ENCODE data around the gene PIGT.
A peak's percentile ranks its signal among the peaks of the same experiment; 100 is the strongest.

Gene PIGT

DNA sequence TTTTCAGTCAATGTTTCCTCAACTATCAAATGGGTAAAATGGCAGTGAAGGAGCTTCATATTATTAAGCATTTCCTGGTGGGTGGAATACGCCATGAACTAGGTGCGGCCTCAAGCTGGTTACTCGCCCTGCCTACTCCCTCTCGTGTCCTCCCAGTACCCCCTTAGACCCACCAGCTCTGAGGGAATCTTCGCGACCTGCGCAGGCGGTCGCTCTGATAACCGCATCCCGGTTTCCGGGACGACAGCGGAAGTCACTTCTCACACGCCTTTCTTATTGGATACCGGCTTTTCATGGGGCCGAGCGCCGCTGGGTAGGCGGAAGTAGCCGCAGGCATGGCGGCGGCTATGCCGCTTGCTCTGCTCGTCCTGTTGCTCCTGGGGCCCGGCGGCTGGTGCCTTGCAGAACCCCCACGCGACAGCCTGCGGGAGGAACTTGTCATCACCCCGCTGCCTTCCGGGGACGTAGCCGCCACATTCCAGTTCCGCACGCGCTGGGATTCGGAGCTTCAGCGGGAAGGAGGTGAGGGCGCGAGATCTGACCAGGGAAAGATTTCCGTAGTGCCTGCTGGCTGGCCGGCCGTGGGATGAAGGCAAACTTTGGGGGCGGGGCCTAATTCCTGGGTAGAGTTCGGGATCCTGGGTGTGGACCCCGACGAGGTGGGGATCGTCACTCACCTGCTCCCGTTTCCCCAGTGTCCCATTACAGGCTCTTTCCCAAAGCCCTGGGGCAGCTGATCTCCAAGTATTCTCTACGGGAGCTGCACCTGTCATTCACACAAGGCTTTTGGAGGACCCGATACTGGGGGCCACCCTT lies at the start of gene PIGT:
Gene PIGT (plus strand): TSS at position 320 of the 816 bp plus-strand sequence. CDS start 16 bp downstream, at position 336.
- Mint-ChIP-seq H3K9me3 (no peaks in the 10 kb centered on the region), H3K4me1 (ENCODE audit: low read depth) (peaks cover 27% of the 10 kb centered on the region), H3K27ac (peak within 1 kb of the TSS; percentile 90), H3K4me3 (peak within 1 kb of the TSS; percentile 94), H3K27me3 (ENCODE audit: low read depth) (peaks cover 3% of the 10 kb centered on the region), H3K36me3 (ENCODE audit: low read depth) (peaks cover 24% of the 10 kb centered on the region)
- peak; percentile 89 for DNase-seq (ENCODE audit: low spot score)

DNA sequence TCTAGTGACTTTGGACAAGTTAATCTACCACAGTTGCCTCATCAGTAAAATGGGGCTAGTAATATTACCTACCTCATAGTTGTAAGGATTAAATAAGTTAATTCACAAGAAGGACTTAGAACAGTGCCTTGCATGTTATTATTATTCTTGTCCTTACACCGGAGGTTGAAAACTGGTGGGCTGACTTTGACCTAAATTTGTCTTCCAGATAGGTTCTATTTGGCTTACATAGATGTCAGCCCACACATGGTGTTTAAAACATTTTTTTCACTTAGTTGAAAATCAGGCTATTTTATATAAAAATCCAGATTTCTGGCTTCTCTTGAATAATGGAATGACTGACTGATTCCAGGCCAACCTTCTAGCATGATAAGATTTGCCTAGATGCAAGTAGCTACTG lies 49.7 kb upstream of the PIGT start:
- Mint-ChIP-seq H3K4me1 (ENCODE audit: low read depth) (peaks cover 35% of the 10 kb centered on the region), H3K27ac (no peak overlapping the region), H3K27me3 (ENCODE audit: low read depth) (peaks cover 2% of the 10 kb centered on the region), H3K9me3 (no peaks in the 10 kb centered on the region), H3K36me3 (ENCODE audit: low read depth) (peaks cover 30% of the 10 kb centered on the region), H3K4me3 (no peak overlapping the region)
- DNase-seq (ENCODE audit: low spot score): no peak

DNA sequence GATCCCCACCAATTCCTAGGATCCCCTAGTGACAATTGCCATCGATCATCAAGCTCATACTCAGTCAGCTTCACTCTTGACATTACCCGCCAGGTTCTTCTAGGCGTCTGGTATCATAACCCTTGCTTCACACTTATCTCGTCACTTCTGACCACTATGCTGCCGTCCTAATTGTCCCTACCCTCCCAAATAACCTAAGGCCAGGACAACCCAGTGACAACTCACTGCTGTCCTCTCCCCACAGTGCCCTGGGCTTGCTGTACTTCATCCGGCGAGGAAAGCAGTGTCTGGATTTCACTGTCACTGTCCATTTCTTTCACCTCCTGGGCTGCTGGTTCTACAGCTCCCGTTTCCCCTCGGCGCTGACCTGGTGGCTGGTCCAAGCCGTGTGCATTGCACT lies 49.3 kb upstream of the PIGT start:
- H3K36me3 Mint-ChIP-seq (ENCODE audit: low read depth): peaks cover 30% of the 10 kb centered on the region
- H3K27me3 Mint-ChIP-seq (ENCODE audit: low read depth): peaks cover 2% of the 10 kb centered on the region
- no peaks in the 10 kb centered on the region for H3K9me3 Mint-ChIP-seq
- H3K4me1 Mint-ChIP-seq (ENCODE audit: low read depth): peaks cover 35% of the 10 kb centered on the region
- H3K4me3 Mint-ChIP-seq: no peak overlapping the region
- DNase-seq (ENCODE audit: low spot score): no peak
- H3K27ac Mint-ChIP-seq: no peak overlapping the region

DNA sequence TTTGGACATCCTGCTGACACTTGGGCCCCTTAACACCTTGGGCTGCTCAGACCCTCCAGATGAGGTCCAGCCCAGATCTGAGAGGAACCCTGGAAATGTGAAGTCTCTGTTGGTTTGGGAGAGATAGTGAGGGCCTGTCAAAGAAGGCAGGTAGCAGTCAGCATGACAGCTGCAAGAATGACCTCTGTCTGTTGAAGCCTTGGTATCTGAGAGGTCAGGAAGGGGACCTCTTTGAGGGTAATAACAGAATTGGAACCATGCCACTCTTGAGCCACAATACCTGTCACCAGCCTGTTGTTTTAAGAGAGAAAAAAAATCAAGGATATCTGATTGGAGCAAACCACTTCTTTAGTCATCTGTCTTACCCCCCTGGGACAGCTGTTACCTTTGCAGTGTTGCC lies 48.8 kb upstream of the PIGT start:
- Mint-ChIP-seq H3K36me3 (ENCODE audit: low read depth) (peaks cover 30% of the 10 kb centered on the region), H3K4me1 (ENCODE audit: low read depth) (peaks cover 33% of the 10 kb centered on the region), H3K9me3 (no peaks in the 10 kb centered on the region), H3K4me3 (no peak overlapping the region), H3K27ac (no peak overlapping the region), H3K27me3 (ENCODE audit: low read depth) (peaks cover 2% of the 10 kb centered on the region)
- no peak for DNase-seq (ENCODE audit: low spot score)

DNA sequence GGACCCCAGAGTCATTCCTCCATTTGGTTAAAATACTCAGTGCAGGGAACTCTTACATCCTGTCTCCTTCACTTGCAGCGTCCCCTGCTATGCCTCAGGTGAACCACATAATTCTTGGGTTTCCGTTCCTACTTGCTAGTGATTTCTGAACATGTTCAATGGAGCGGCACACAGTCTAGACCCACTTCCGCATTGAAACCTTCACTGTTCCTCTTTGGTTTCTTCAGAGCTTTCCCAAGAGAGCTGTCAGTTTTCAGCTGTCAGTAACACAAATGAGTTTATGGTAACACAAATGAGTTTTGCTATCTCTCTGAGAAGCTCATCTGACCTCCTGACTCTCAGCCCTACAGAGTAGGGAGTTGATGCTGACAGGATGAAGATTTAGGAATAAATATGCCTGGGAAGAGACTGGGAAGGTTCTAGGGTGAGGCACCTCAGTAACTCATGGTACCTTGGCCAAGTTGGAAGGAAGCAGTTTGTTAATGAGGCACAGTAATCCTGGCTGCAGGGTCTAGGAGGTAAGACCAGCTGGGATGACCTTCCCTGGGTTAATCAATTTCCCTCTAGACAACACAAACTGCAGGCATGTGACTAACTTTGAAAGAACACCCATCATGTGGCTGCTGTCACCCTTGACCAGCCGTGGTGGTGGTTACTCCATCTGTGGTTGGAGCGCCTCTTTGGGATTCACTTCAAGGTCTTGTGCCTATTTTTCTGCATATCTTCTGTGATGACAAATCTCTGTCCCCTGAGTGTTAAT lies 47.5 kb upstream of the PIGT start:
- Mint-ChIP-seq H3K4me3 (peak overlapping the region; percentile 72), H3K27ac (peak overlapping the region; percentile 43), H3K36me3 (ENCODE audit: low read depth) (peaks cover 30% of the 10 kb centered on the region), H3K27me3 (ENCODE audit: low read depth) (no peaks in the 10 kb centered on the region), H3K4me1 (ENCODE audit: low read depth) (peaks cover 39% of the 10 kb centered on the region), H3K9me3 (no peaks in the 10 kb centered on the region)
- peak; percentile 31 for DNase-seq (ENCODE audit: low spot score)

DNA sequence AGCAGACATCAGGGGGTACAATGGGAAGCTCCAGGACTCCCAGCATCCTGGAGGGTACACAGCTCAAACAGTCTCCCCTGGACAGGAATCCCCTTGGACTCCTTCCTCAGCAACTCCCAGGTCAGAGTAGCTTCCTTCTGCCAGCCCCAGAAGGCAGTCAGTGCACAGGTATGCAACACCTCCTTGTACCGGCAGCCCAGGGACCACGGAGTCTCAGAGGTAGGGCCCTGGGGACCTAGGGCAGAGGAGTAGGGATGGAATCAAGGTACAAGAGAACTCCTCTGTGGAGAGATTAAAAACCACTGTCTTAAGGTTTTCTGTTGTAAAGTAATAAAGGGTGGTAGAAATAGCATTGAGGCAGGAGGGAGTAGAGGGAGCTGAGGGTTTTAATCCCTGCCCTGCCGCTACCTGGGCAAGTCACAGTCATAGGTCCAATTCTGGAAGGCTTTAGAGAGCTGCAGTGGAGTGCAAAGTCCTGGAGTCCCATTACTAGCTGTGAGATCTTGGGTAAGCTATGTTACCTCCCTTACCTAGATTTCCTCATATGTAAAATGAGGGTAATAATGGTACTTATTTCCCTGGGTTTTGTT lies 45.3 kb upstream of the PIGT start:
- H3K4me1 Mint-ChIP-seq (ENCODE audit: low read depth): peaks cover 28% of the 10 kb centered on the region
- H3K4me3 Mint-ChIP-seq: no peak overlapping the region
- no peak overlapping the region for H3K27ac Mint-ChIP-seq
- H3K36me3 Mint-ChIP-seq (ENCODE audit: low read depth): peaks cover 25% of the 10 kb centered on the region
- H3K9me3 Mint-ChIP-seq: no peaks in the 10 kb centered on the region
- H3K27me3 Mint-ChIP-seq (ENCODE audit: low read depth): no peaks in the 10 kb centered on the region
- no peak for DNase-seq (ENCODE audit: low spot score)

DNA sequence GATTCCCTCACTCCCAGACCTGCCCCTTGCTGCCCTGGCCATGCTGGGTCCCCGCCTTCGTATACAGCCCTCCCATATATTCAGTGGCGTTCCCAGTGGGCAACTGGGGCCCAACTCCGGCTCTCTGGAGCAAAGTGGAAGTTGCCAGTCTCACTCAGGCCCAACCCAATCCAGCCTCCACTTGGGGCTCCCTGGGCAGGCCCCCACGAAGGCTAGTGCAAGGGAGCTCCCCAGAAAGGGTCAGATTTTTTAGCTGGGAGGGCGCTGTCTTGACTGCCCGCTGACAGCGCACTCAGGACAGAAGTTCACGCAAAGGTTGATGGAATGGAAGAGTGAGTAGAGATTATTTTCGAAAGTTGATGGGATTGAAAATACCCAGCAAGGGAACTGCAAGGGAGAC lies 43.7 kb upstream of the PIGT start:
- Mint-ChIP-seq H3K4me3 (peak overlapping the region; percentile 39), H3K27me3 (ENCODE audit: low read depth) (no peaks in the 10 kb centered on the region), H3K9me3 (no peaks in the 10 kb centered on the region), H3K4me1 (ENCODE audit: low read depth) (peaks cover 26% of the 10 kb centered on the region), H3K36me3 (ENCODE audit: low read depth) (peaks cover 18% of the 10 kb centered on the region), H3K27ac (peak overlapping the region; percentile 22)
- DNase-seq (ENCODE audit: low spot score): no peak

DNA sequence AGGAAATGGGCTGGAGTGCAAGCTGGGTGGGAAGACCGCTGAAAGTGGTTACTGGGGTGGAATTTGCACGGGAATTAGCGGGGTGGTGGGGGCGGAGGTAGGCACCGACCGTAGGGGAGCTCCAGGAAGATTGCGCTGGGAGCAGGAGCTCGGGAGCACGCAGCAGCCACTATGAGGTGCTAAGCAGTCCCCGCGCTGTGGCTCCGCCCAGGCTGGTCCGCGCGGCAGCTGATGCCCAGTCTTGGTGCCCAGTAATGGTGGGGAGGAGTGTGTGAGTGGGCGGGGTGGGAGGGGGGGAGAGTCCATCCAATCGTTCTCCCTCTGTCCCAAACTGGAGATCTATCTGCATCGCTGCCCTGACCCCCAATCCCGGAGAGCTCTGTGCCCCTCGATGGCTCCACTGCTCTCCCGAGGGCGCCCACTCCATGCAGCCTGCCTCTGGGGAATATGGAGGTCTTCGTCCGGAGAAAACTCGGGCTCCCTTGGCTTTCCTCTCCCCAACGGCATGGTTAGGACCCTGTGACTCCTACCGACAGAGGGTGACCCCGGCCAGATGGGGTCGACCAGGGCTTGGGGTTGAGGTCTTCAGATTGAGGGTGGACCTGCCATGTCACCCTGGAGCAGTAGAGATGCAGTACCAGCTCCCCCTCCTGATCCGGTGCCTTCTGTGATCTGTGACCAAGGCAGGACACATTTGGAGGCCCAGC lies 43.1 kb upstream of the PIGT start:
- DNase-seq (ENCODE audit: low spot score): no peak
- Mint-ChIP-seq H3K27me3 (ENCODE audit: low read depth) (no peaks in the 10 kb centered on the region), H3K4me1 (ENCODE audit: low read depth) (peaks cover 25% of the 10 kb centered on the region), H3K36me3 (ENCODE audit: low read depth) (peaks cover 13% of the 10 kb centered on the region), H3K9me3 (no peaks in the 10 kb centered on the region), H3K4me3 (peak overlapping the region; percentile 77), H3K27ac (peak overlapping the region; percentile 80)

DNA sequence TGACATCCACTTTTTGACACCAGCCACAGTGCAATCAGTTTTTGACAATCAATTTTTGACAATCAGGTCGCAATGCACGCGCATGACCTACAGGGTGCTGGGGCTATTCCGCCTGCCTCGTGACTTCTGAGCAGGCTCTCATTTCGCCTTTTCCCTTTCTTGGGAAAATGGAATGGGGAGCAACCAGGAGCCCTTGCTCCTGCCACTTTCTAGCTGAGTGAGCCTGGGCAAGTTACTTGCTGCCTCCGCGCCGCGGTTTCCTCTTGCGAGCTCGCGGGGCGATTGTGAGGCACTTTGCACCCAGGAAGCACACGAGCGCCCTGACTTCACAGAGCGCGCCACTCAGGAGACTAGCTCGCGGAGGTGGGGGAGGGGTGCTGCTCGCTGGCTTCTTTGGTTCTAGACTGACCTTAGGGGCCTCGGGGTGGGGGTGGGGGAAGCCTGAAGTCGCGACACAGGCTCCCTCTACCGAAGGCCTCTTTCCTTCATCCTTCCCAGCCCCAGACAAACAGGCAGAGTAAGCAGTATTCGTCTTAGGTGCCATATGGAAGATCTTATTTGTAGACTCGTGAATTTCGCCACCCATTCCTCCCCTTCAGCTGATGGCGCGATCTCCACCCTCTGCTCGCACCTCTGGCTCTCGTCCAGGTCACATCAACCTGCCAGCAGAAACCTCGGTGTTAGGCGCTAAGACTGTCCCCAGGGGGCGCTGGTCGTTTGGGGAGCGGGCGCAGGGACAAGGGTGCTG lies 42.4 kb upstream of the PIGT start:
- H3K27ac Mint-ChIP-seq: peak overlapping the region; percentile 80

DNA sequence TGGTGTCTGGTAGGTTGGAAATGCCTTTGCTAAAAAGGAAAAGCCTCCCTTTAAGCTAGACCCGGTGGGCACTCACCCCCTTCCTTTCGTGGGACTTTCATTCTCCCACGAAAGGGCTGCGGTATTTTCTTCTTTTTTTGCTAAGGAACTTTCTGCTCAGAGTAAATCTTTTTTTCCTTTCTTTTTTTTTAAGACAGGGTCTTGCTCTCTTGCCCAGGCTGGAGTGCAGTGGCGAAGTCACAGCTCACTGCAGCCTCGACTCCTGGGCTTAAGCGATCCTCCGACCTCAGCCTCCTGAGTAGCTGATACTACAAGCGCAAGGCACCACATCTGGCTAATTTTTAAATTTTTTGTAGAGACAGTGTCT lies 41.9 kb upstream of the PIGT start:
- Mint-ChIP-seq H3K36me3 (ENCODE audit: low read depth) (peaks cover 1% of the 10 kb centered on the region), H3K4me3 (peak overlapping the region; percentile 77), H3K4me1 (ENCODE audit: low read depth) (peaks cover 13% of the 10 kb centered on the region), H3K9me3 (no peaks in the 10 kb centered on the region), H3K27ac (no peak overlapping the region), H3K27me3 (ENCODE audit: low read depth) (no peaks in the 10 kb centered on the region)
- DNase-seq (ENCODE audit: low spot score): no peak

More for the DNA sequence above, 42.4 kb upstream of the PIGT start:
- no peaks in the 10 kb centered on the region for H3K9me3 Mint-ChIP-seq
- H3K36me3 Mint-ChIP-seq (ENCODE audit: low read depth): peaks cover 6% of the 10 kb centered on the region
- H3K27me3 Mint-ChIP-seq (ENCODE audit: low read depth): no peaks in the 10 kb centered on the region
- H3K4me3 Mint-ChIP-seq: peak overlapping the region; percentile 77
- peaks cover 18% of the 10 kb centered on the region for H3K4me1 Mint-ChIP-seq (ENCODE audit: low read depth)
- DNase-seq (ENCODE audit: low spot score): peak; percentile 81

DNA sequence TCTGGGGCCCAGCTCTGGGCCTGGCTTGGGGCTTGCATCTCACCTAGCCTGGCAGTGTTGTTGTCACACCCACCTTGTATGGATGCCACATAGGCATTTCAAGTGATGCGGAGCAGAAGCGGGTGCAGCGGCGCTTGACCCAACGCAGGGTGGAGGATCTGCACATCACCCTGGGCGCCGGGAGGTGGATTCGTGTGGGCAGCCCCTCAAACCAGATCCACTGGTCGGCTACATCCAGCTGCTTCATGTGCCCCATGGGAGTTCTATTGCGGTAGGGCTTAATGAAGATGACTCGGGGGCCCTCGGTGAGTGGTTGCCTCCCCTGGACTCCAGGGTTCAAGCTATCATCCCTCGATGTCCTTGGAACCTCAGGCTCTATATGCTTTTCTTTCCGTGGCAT lies 41.0 kb upstream of the PIGT start:
- Mint-ChIP-seq H3K9me3 (no peaks in the 10 kb centered on the region), H3K4me3 (no peak overlapping the region), H3K36me3 (ENCODE audit: low read depth) (no peaks in the 10 kb centered on the region), H3K4me1 (ENCODE audit: low read depth) (peaks cover 13% of the 10 kb centered on the region), H3K27me3 (ENCODE audit: low read depth) (no peaks in the 10 kb centered on the region), H3K27ac (no peak overlapping the region)
- DNase-seq (ENCODE audit: low spot score): no peak

DNA sequence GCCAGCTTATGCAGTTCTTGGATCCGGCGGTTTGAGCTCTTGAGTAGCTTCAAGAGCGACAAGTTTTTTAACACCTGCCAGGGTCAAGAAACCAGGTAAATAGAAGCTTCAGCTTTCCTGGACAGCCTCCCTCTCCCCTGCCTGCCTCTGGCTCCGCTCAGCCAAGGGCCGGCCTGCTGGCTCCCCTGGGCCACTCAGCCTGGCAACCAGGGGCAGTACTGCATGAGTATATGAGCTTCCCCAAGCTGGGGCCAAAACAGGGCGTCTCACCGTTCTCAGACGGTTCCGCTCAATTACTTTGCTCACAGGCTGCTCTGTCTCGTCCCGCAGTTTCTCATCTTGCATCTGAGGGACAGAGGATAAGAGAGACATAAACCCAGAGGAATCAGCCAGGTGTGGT lies 38.7 kb upstream of the PIGT start:
- no peak overlapping the region for H3K4me3 Mint-ChIP-seq
- H3K9me3 Mint-ChIP-seq: no peaks in the 10 kb centered on the region
- no peaks in the 10 kb centered on the region for H3K27me3 Mint-ChIP-seq (ENCODE audit: low read depth)
- no peak for DNase-seq (ENCODE audit: low spot score)
- H3K36me3 Mint-ChIP-seq (ENCODE audit: low read depth): no peaks in the 10 kb centered on the region
- H3K27ac Mint-ChIP-seq: no peak overlapping the region
- peaks cover 11% of the 10 kb centered on the region for H3K4me1 Mint-ChIP-seq (ENCODE audit: low read depth)

DNA sequence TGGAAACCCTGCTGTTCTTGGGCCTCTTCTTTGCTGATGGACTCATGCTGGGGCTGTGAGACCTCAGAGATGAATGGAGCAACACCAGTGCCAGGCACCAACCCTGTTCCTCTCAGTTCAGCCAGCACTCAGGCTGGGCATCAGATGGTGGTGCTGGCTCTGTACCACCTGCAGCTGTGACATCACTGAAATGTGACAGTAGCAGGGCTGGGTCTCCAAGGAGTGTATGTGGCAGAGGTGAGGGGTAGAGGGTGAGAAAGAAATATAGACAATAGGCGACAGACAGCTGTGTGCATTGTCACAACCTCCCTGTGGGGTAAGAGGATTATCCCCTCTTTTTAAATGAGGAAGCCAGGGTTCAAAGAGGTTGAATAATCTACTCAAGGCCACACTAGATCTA lies 37.8 kb upstream of the PIGT start, which contains the start of gene TP53TG5:
Gene TP53TG5 (minus strand): TSS at position 135 of the 400 bp plus-strand sequence. CDS start 89 bp downstream, at position 46.
- Mint-ChIP-seq H3K4me3 (no peak within 1 kb of the TSS), H3K27ac (no peak within 1 kb of the TSS), H3K27me3 (ENCODE audit: low read depth) (no peaks in the 10 kb centered on the region), H3K4me1 (ENCODE audit: low read depth) (peaks cover 5% of the 10 kb centered on the region), H3K36me3 (ENCODE audit: low read depth) (no peaks in the 10 kb centered on the region), H3K9me3 (no peaks in the 10 kb centered on the region)
- no peak for DNase-seq (ENCODE audit: low spot score)
